ENCODE measurements around the gene PCYOX1L. TPM values are rescaled to one million over a fixed set of nuclear protein-coding genes. Genes with fewer than 3 reads are reported as not detected.

Gene PCYOX1L
- total and polyA plus RNA-seq, 2 experiments from 2014 or later, result 6.7 to 14.7 TPM

- Histone ChIP-seq H3K4me2 (no peak overlapping the region), H3K36me3 (ENCODE audit: insufficient read depth) (no peaks in the 10 kb centered on the region), H3K27me3 (ENCODE audit: insufficient read depth) (no peaks in the 10 kb centered on the region), H4K20me1 (replicated peaks; ENCODE audit: insufficient read depth) (no peaks in the 10 kb centered on the region), H3K4me3 (no peak overlapping the region), H2AFZ (no peak overlapping the region), H3K27ac (ENCODE audit: low read depth) (no peak overlapping the region), H3K9me2 (ENCODE audit: insufficient read depth) (no peaks in the 10 kb centered on the region), H3F3A (replicated peaks; ENCODE audit: low read depth) (no peaks in the 10 kb centered on the region), H3K4me1 (ENCODE audit: insufficient read depth) (no peaks in the 10 kb centered on the region), H3K79me2 (replicated peaks; ENCODE audit: insufficient read depth) (no peaks in the 10 kb centered on the region)
- Mint-ChIP-seq H3K36me3 (ENCODE audit: low read depth) (no peaks in the 10 kb centered on the region; the same call in 2 of the 3 replicates), H3K27ac (no peak overlapping the region), H3K27me3 (ENCODE audit: insufficient read depth, low read depth, poor library complexity) (peaks cover 3% of the 10 kb centered on the region), H3K4me1 (peaks cover 17% of the 10 kb centered on the region), H3K4me3 (no peak overlapping the region), H3K9me3 (no peaks in the 10 kb centered on the region)
- ATAC-seq, result no peak
- no peak for DNase-seq (ENCODE audit: low spot score)
- no peak for TF ChIP-seq NANOG (IDR thresholded peaks at IDR 0.05; ENCODE audit: borderline replicate concordance)
- no peak for TF ChIP-seq ZNF462 (CRISPR knock-in tag; IDR thresholded peaks at IDR 0.05)
- TF ChIP-seq JUNB (IDR thresholded peaks at IDR 0.05; ENCODE audit: unreplicated experiment), result no peak
- TF ChIP-seq STAT1 (IDR thresholded peaks at IDR 0.05; ENCODE audit: unreplicated experiment), result no peak
- TF ChIP-seq ETS1 (IDR thresholded peaks at IDR 0.05), result no peak
- no peak for TF ChIP-seq POLR2AphosphoS5 (IDR thresholded peaks at IDR 0.05; ENCODE audit: low read depth)
- TF ChIP-seq CTCF (conservative IDR thresholded peaks at IDR 0.05; ENCODE audit: low read depth in 2 of 2), result no peak
- no peak for TF ChIP-seq ZNF331 (CRISPR knock-in tag; IDR thresholded peaks at IDR 0.05; ENCODE audit: low read depth)
- TF ChIP-seq EZH2 (IDR thresholded peaks at IDR 0.05; ENCODE audit: low read depth, unreplicated experiment), result no peak
- no peak for TF ChIP-seq CREB1 (CRISPR knock-in tag; IDR thresholded peaks at IDR 0.05; ENCODE audit: low read depth)
- no peak for TF ChIP-seq EZH2phosphoT487 (IDR thresholded peaks at IDR 0.05; ENCODE audit: unreplicated experiment)
Measured at GRCh38 chr5:149401051-149401450, 43.2 kb downstream of the PCYOX1L start.

All from GM23338 (cell line).